MCF 10A (cell line): ENCODE results near the gene UBR1. TPM values are rescaled to one million over a fixed set of nuclear protein-coding genes. Genes with fewer than 3 reads are reported as not detected.
A peak's percentile ranks its signal among the peaks of the same experiment; 100 is the strongest.

Experiments used
- BruUV-seq: library from RNA; stranded (reverse); fragments of 400-500 nt; replicated peaks from 2 replicates; lab custom pipeline; 2021; lab: Mats Ljungman, UMichigan
- CTCF ChIA-PET: fragments of 300-600 bp; sonication (Branson Sonifier 250); formaldehyde crosslinking; extraction: SDS; loops from one replicate; lab custom pipeline; 2021; ENCODE audit warnings: antibody characterized with exemption, inconsistent platforms; lab: Yijun Ruan, JAX
- POLR2A ChIA-PET: fragments of 300-600, 350-650 bp; sonication (Branson Sonifier 250); formaldehyde crosslinking; extraction: SDS; loops from one replicate; lab custom pipeline; 2020; ENCODE audit warnings: antibody characterized with exemption, inconsistent platforms; lab: Yijun Ruan, JAX
- DNase-seq: peaks from one replicate; pipeline ENCODE4 v3.0.0-alpha.2; 2018; ENCODE audit not compliant: unreplicated experiment
- H3K27ac Mint-ChIP-seq: one replicate; pipeline ENCODE4 v1.8.0; 2022; ENCODE audit warnings: mild to moderate bottlenecking, low read depth, mixed read lengths; ENCODE audit not compliant: unreplicated experiment
- H3K27me3 Mint-ChIP-seq: one replicate; pipeline ENCODE4 v1.8.0; 2022; ENCODE audit warnings: mixed read lengths; ENCODE audit not compliant: insufficient read depth, unreplicated experiment
- H3K36me3 Mint-ChIP-seq: one replicate; pipeline ENCODE4 v1.8.0; 2022; ENCODE audit warnings: mild to moderate bottlenecking, moderate library complexity, mixed read lengths; ENCODE audit not compliant: insufficient read depth, unreplicated experiment
- H3K4me1 Mint-ChIP-seq: one replicate; pipeline ENCODE4 v1.8.0; 2022; ENCODE audit warnings: mixed read lengths; ENCODE audit not compliant: insufficient read depth, unreplicated experiment
- H3K4me3 Mint-ChIP-seq: one replicate; pipeline ENCODE4 v1.8.0; 2022; ENCODE audit warnings: mild to moderate bottlenecking, moderate library complexity, mixed read lengths; ENCODE audit not compliant: unreplicated experiment
- H3K9me3 Mint-ChIP-seq: one replicate; pipeline ENCODE4 v1.8.0; 2022; ENCODE audit warnings: mixed read lengths; ENCODE audit not compliant: unreplicated experiment
- CTCF ChIP-seq: fragments of 200-600 bp; IDR thresholded peaks from one replicate; pipeline ENCODE4 v1.8.0; 2022; ENCODE audit warnings: antibody characterized with exemption, mild to moderate bottlenecking; ENCODE audit not compliant: unreplicated experiment
- intact Hi-C: fragments of 100-400 bp; cut with micrococcal nuclease; formaldehyde crosslinking; loops from 2 replicates; pipeline ENCODE4 v1.14.1; 2022
- total RNA-seq: library from RNA; stranded (reverse); gene quantifications from 2 replicates; pipeline ENCODE4 v1.2.3, GENCODE V29; 2022

The UBR1 gene
- total RNA-seq, 1 experiment from 2014 or later: 25.6 TPM

GRCh38 chr15:43071451-43071850 is 34.4 kb downstream of the UBR1 start:
- H3K9me3 Mint-ChIP-seq: no peaks in the 10 kb centered on the region
- H3K27me3 Mint-ChIP-seq: no peaks in the 10 kb centered on the region
- TF ChIP-seq CTCF: no peak
- H3K36me3 Mint-ChIP-seq: peaks cover 73% of the 10 kb centered on the region
- DNase-seq: no peak
- H3K27ac Mint-ChIP-seq: peak overlapping the region; percentile 10
- intact Hi-C loops: no loop called here
- CTCF ChIA-PET: interaction anchor here (0.6 kb wide), 1 partner anchor 215 kb away, joined by 3 read pairs; no protein-coding TSS in a partner anchor
- no TSS peak for BruUV-seq
- POLR2A ChIA-PET: interaction anchor here (0.7 to 1.9 kb wide), 3 partner anchors 9 to 32 kb away, joined by 3 to 5 read pairs (median 5); no protein-coding TSS in a partner anchor
- no peak overlapping the region for H3K4me3 Mint-ChIP-seq
- H3K4me1 Mint-ChIP-seq: no peaks in the 10 kb centered on the region

- CTCF ChIA-PET: no interaction called here
- intact Hi-C loops: no loop called here
- no peak for DNase-seq
- Mint-ChIP-seq H3K27ac (no peak overlapping the region), H3K36me3 (peaks cover 69% of the 10 kb centered on the region), H3K4me3 (no peak overlapping the region), H3K4me1 (no peaks in the 10 kb centered on the region), H3K9me3 (no peaks in the 10 kb centered on the region), H3K27me3 (no peaks in the 10 kb centered on the region)
- BruUV-seq: no TSS peak
- POLR2A ChIA-PET: interaction anchor here (1.1 kb wide), 1 partner anchor 23 kb away, joined by 3 read pairs; no protein-coding TSS in a partner anchor
- no peak for TF ChIP-seq CTCF
These were observed 34.9 kb downstream of the UBR1 start for GRCh38 chr15:43070893-43071292.

- H3K36me3 Mint-ChIP-seq: peaks cover 72% of the 10 kb centered on the region
- H3K9me3 Mint-ChIP-seq: no peaks in the 10 kb centered on the region
- intact Hi-C loops: no loop called here
- no peak overlapping the region for H3K27ac Mint-ChIP-seq
- no peaks in the 10 kb centered on the region for H3K4me1 Mint-ChIP-seq
- ChIA-PET CTCF (no interaction called here), POLR2A (interaction anchor here (1.1 kb wide), 1 partner anchor 22 kb away, joined by 3 read pairs; no protein-coding TSS in a partner anchor)
- no peak for DNase-seq
- no peak for TF ChIP-seq CTCF
- H3K27me3 Mint-ChIP-seq: no peaks in the 10 kb centered on the region
- BruUV-seq: no TSS peak
- no peak overlapping the region for H3K4me3 Mint-ChIP-seq
These were observed 35.6 kb downstream of the UBR1 start for GRCh38 chr15:43070249-43070648.

GRCh38 chr15:43067717-43068461 is 37.9 kb downstream of the UBR1 start:
- Mint-ChIP-seq H3K27ac (no peak overlapping the region), H3K4me1 (no peaks in the 10 kb centered on the region), H3K27me3 (no peaks in the 10 kb centered on the region), H3K36me3 (peaks cover 50% of the 10 kb centered on the region), H3K9me3 (no peaks in the 10 kb centered on the region), H3K4me3 (no peak overlapping the region)
- intact Hi-C loops: no loop called here
- POLR2A ChIA-PET: no interaction called here
- BruUV-seq: no TSS peak
- DNase-seq: no peak
- CTCF ChIA-PET: no interaction called here
- TF ChIP-seq CTCF: no peak
